Measurements from ENCODE around the gene PEX6. TPM values are rescaled to one million over a fixed set of nuclear protein-coding genes. Genes with fewer than 3 reads are reported as not detected.
A peak's percentile ranks its signal among the peaks of the same experiment; 100 is the strongest.

The PEX6 gene
- total and polyA plus RNA-seq, 2 of the 13 experiments (the other 11 are each of a cell fraction or from before 2014, with no cell fraction given), result 5.1 to 6.7 TPM

DNA sequence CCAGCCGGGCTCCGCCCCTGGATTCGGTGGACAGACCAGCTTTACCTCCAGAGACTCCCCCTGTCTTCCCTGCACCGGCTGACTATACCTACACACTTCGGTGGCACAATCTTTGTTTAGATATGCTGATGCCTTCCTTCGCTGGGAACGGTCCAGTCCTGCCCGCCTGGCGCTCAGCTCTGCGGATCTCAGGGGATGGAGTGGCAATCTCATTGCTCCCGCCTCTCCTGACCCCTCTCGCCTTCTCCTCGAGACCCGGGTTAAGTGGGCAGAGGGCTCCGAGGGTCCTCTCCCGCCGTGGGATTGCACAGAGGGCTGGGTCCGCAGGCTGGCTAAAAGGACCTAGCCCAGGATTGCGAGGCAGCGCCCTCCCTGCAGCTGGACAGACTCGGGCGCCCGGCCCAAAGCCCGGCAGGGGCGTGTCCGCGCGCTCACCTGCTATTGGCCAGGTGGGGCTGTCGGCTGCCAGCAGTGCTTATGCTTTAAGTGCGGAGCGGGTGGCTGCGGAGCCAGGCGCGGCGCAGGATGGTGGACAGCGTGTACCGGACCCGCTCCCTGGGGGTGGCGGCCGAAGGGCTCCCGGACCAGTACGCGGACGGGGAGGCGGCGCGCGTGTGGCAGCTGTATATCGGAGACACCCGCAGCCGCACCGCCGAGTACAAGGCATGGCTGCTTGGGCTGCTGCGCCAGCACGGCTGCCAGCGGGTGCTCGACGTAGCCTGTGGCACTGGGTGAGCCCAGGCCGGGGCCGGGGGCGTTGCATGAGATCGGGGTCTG is 18.6 kb downstream of the PEX6 start, which contains the start of gene GNMT (continued):
- TF ChIP-seq, protein P1, sequence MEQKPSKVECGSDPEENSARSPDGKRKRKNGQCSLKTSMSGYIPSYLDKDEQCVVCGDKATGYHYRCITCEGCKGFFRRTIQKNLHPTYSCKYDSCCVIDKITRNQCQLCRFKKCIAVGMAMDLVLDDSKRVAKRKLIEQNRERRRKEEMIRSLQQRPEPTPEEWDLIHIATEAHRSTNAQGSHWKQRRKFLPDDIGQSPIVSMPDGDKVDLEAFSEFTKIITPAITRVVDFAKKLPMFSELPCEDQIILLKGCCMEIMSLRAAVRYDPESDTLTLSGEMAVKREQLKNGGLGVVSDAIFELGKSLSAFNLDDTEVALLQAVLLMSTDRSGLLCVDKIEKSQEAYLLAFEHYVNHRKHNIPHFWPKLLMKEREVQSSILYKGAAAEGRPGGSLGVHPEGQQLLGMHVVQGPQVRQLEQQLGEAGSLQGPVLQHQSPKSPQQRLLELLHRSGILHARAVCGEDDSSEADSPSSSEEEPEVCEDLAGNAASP (CRISPR knock-in tag; IDR thresholded peaks at IDR 0.05; ENCODE audit: borderline replicate concordance), result no peak
- TF ChIP-seq ZNF230 (CRISPR knock-in tag; IDR thresholded peaks at IDR 0.05), result peak; percentile 70; the same call in 1 of the 2 replicates
- TF ChIP-seq ZNF430 (CRISPR knock-in tag; IDR thresholded peaks at IDR 0.05), result peak; percentile 84; the same call in 1 of the 2 replicates
- no peak for TF ChIP-seq FIP1L1 (IDR thresholded peaks at IDR 0.05; ENCODE audit: borderline replicate concordance, insufficient read depth, low read depth, low read length)
- TF ChIP-seq, protein P2, sequence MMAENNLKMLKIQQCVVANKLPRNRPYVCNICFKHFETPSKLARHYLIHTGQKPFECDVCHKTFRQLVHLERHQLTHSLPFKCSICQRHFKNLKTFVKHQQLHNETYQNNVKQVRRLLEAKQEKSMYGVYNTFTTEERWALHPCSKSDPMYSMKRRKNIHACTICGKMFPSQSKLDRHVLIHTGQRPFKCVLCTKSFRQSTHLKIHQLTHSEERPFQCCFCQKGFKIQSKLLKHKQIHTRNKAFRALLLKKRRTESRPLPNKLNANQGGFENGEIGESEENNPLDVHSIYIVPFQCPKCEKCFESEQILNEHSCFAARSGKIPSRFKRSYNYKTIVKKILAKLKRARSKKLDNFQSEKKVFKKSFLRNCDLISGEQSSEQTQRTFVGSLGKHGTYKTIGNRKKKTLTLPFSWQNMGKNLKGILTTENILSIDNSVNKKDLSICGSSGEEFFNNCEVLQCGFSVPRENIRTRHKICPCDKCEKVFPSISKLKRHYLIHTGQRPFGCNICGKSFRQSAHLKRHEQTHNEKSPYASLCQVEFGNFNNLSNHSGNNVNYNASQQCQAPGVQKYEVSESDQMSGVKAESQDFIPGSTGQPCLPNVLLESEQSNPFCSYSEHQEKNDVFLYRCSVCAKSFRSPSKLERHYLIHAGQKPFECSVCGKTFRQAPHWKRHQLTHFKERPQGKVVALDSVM (CRISPR knock-in tag; IDR thresholded peaks at IDR 0.05), result peak; percentile 23; the same call in 1 of the 2 replicates
- no peak for TF ChIP-seq PHF5A (CRISPR knock-in tag; IDR thresholded peaks at IDR 0.05; ENCODE audit: low read depth, unreplicated experiment)
- TF ChIP-seq MBNL3 (CRISPR knock-in tag; conservative IDR thresholded peaks at IDR 0.05), result no peak
- TF ChIP-seq ZNF543 (CRISPR knock-in tag; IDR thresholded peaks at IDR 0.05), result peak; percentile 65; the same call in 1 of the 2 replicates
- TF ChIP-seq ATRX (CRISPR knock-in tag; IDR thresholded peaks at IDR 0.05; ENCODE audit: borderline replicate concordance), result no peak
- TF ChIP-seq, protein P3, sequence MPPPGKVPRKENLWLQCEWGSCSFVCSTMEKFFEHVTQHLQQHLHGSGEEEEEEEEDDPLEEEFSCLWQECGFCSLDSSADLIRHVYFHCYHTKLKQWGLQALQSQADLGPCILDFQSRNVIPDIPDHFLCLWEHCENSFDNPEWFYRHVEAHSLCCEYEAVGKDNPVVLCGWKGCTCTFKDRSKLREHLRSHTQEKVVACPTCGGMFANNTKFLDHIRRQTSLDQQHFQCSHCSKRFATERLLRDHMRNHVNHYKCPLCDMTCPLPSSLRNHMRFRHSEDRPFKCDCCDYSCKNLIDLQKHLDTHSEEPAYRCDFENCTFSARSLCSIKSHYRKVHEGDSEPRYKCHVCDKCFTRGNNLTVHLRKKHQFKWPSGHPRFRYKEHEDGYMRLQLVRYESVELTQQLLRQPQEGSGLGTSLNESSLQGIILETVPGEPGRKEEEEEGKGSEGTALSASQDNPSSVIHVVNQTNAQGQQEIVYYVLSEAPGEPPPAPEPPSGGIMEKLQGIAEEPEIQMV (CRISPR knock-in tag; IDR thresholded peaks at IDR 0.05; ENCODE audit: low read depth), result no peak
- TF ChIP-seq MAZ (IDR thresholded peaks at IDR 0.05; ENCODE audit: borderline replicate concordance, low read depth, low read length), result no peak
- TF ChIP-seq MAZ (CRISPR knock-in tag; IDR thresholded peaks at IDR 0.05; ENCODE audit: low read depth), result peak; percentile 60; the same call in 1 of the 2 replicates
- TF ChIP-seq ZNF547 (CRISPR knock-in tag; IDR thresholded peaks at IDR 0.05), result peak; percentile 72; the same call in 1 of the 2 replicates
- no peak for TF ChIP-seq RELA (CRISPR knock-in tag; IDR thresholded peaks at IDR 0.05)
- TF ChIP-seq ZNF530 (CRISPR knock-in tag; IDR thresholded peaks at IDR 0.05; ENCODE audit: low read depth), result no peak
- peak; percentile 17 for TF ChIP-seq IRF2 (CRISPR knock-in tag; IDR thresholded peaks at IDR 0.05)
- TF ChIP-seq HOXA3 (CRISPR knock-in tag; IDR thresholded peaks at IDR 0.05), result peak; percentile 76
- peak; percentile 48; the same call in 1 of the 2 replicates for TF ChIP-seq ZFP1 (CRISPR knock-in tag; IDR thresholded peaks at IDR 0.05)
- TF ChIP-seq ZBTB21 (CRISPR knock-in tag; IDR thresholded peaks at IDR 0.05), result no peak; the same call in 1 of the 2 replicates
- no peak for TF ChIP-seq NR3C1 (CRISPR knock-in tag; IDR thresholded peaks at IDR 0.05)
- peak; percentile 77; the same call in 1 of the 2 replicates for TF ChIP-seq ZNF224 (CRISPR knock-in tag; IDR thresholded peaks at IDR 0.05)
- no peak for TF ChIP-seq MATR3 (CRISPR knock-in tag; IDR thresholded peaks at IDR 0.05)
- TF ChIP-seq BORCS8-MEF2B (CRISPR knock-in tag; IDR thresholded peaks at IDR 0.05), result peak; percentile 51; the same call in 1 of the 2 replicates
- TF ChIP-seq, protein P4, sequence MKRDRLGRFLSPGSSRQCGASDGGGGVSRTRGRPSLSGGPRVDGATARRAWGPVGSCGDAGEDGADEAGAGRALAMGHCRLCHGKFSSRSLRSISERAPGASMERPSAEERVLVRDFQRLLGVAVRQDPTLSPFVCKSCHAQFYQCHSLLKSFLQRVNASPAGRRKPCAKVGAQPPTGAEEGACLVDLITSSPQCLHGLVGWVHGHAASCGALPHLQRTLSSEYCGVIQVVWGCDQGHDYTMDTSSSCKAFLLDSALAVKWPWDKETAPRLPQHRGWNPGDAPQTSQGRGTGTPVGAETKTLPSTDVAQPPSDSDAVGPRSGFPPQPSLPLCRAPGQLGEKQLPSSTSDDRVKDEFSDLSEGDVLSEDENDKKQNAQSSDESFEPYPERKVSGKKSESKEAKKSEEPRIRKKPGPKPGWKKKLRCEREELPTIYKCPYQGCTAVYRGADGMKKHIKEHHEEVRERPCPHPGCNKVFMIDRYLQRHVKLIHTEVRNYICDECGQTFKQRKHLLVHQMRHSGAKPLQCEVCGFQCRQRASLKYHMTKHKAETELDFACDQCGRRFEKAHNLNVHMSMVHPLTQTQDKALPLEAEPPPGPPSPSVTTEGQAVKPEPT (CRISPR knock-in tag; IDR thresholded peaks at IDR 0.05; ENCODE audit: low read depth), result no peak; the same call in 1 of the 2 replicates

Data from HepG2 (cell line).